Thyroid gland (tissue), 4 donors: ENCODE results near the gene CDYL.

Source experiments
- POLR2A ChIP-seq, 2 donors: fragments of 450-650 bp; IDR thresholded peaks; one replicate each; pipeline ENCODE4 v1.6.1; 2017; ENCODE audit warnings: antibody characterized with exemption in 2 of 2, mild to moderate bottlenecking in 2 of 2, moderate library complexity in 1 of 2
- TF ChIP-seq, protein P1 (sequence below), 6 experiments: fragments of 200-600 bp in 3 of 6; fragments of 450-650 bp in 3 of 6; sonication (generic) in 3 of 6; IDR thresholded peaks; one replicate each; pipeline ENCODE4 v1.5.1; 2016 to 2019; ENCODE audit warnings: antibody characterized with exemption in 6 of 6, mild to moderate bottlenecking in 2 of 6, inconsistent platforms in 1 of 6, moderate library complexity in 1 of 6

DNA sequence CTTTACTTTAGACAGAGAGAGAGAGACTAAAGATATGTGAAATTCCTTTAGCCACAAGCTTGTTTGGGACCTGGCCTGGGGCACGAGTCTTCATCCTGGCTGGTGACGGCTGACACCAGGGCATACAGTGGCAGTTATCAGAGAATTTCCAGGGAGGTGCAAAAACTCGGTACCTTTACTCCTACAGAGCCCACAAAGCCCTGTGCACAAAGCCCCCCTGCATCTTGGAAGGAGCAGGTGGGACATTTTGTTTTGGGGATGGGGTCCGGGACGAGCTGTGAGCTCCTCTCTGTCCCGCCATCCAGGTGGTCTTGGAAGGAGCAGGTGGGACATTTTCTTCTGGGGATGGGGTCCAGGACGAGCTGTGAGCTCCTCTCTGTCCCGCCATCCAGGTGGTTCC is 198.8 kb downstream of the CDYL start:
- TF ChIP-seq, protein P1, sequence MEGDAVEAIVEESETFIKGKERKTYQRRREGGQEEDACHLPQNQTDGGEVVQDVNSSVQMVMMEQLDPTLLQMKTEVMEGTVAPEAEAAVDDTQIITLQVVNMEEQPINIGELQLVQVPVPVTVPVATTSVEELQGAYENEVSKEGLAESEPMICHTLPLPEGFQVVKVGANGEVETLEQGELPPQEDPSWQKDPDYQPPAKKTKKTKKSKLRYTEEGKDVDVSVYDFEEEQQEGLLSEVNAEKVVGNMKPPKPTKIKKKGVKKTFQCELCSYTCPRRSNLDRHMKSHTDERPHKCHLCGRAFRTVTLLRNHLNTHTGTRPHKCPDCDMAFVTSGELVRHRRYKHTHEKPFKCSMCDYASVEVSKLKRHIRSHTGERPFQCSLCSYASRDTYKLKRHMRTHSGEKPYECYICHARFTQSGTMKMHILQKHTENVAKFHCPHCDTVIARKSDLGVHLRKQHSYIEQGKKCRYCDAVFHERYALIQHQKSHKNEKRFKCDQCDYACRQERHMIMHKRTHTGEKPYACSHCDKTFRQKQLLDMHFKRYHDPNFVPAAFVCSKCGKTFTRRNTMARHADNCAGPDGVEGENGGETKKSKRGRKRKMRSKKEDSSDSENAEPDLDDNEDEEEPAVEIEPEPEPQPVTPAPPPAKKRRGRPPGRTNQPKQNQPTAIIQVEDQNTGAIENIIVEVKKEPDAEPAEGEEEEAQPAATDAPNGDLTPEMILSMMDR (IDR thresholded peaks at IDR 0.05) = no peak
- TF ChIP-seq POLR2A (IDR thresholded peaks at IDR 0.05) = no peak
